RPMI7951 (cell line): Measurements from ENCODE around the gene PTPMT1. TPM values are rescaled to one million over a fixed set of nuclear protein-coding genes. Genes with fewer than 3 reads are reported as not detected.

Experiments used
- DNase-seq: peaks from one replicate; pipeline ENCODE4 v3.0.0-alpha.2; 2012; ENCODE audit warnings: low read depth
- total RNA-seq: library from RNA; depleted of rRNA; stranded (reverse); fragments of >200 nt; shearing (Covaris generic); gene quantifications from 2 replicates; pipeline ENCODE4 v1.2.3, GENCODE V29; 2014

Gene PTPMT1
- total RNA-seq, 1 experiment from 2014 or later = 86.9 TPM

DNA sequence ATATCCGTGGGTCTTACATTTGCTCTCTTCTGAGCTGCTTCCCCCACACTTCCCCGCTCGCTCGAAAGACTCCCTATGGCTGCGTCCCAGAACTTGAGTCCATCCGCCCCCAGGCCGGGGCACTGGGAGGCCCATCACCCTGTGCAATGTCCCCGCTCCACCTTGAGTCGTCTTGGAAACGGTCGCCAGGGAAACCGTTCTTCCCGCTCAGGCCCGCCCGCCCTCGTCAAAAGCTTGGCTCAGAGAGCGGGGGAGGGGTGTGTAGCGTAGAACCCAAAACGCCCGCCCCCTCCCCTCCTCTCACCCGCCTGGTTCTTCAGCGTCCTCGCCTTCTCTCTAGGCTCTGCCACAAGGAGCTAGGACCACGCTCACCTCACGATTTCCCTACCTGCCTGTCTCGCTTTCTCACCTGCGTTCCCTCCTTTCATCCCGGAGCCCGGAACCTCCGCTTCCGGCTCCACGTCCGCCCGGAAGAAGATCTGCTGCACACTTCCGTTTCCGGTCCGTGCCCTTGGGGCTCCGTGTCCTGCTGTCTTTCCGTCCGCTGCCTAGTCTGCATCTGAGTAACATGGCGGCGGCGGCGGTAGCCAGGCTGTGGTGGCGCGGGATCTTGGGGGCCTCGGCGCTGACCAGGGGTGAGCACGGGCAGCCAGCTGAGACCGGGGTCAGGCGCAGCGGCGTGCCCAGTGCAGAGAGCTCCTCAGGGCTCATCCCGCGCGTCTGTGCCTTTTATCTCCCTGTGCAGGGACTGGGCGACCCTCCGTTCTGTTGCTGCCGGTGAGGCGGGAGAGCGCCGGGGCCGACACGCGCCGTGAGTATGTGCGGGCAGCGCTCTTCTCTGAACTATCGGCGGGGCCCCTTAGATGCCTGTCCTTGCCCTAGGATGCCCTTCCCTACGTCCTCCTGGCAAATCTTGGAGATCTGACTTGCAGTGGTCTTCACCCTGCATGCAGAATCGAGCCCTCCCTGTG, 13.4 kb downstream of the PTPMT1 start, which contains the start of the genes KBTBD4 and NDUFS3:
Gene KBTBD4 (minus strand): TSS at position 447 of the 971 bp plus-strand sequence. CDS start 19 bp downstream, at position 428.
Gene NDUFS3 (plus strand): TSS at position 551 of the 971 bp plus-strand sequence. CDS start 18 bp downstream, at position 569.
- DNase-seq = peak; percentile 83

DNA sequence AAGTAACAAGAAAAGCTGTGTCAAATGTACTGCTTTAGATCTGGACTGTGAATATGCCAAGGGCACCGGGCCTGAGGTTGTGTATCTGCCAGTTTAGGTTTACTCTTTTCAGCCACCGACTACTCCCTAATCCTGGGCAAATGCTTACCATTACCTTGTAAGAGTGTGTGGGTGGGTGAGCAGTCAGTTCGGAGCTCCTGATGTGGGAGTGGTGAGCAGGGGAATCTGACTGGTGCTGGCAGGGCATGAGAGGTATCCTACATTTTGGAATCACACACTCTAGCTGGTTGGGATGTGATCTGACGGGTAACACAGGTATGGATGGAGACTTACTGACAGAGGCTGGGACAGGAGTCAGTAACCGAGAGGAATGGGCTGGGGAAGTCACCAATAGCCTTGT, 18.4 kb downstream of the PTPMT1 start:
- DNase-seq = no peak

DNA sequence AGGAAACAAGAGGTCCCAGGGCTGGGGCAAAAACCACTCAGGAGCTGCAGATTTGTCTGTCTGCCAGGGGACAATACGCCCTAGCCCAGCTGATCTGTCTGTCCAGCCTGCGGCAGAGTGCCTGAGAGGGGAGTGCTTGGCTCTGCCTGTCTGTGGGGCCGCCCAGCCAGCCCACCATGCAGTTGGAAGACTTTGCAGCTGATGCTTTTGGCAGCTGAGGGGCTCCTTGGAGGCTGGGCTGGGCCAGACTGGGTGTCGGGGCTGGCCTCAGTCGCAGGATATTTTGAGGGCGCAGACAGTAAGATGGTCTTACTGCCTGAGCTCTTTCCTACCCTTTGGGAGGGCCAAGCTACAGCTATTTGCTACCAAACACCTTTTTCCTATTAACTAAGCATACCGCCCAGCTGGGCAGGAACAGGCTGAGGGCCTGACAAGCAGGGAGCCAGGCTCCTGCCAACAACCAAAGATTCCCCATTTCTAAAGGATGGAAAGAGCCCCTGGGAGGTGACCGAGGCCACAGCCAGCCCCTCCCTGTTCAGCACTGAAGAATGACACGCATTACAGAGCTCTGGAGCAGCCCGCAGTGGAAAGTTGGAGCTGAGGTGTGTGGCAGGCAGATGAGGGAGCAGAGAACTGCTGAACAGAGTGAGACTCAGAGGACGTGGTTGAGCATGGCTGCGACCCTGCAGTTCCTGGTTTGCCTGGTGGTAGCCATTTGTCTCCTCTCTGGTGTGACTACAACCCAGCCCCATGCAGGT, 20.9 kb downstream of the PTPMT1 start, which contains the start of gene FAM180B:
Gene FAM180B (plus strand): TSS at position 581 of the 758 bp plus-strand sequence. CDS start 91 bp downstream, at position 672.
- DNase-seq = no peak

DNA sequence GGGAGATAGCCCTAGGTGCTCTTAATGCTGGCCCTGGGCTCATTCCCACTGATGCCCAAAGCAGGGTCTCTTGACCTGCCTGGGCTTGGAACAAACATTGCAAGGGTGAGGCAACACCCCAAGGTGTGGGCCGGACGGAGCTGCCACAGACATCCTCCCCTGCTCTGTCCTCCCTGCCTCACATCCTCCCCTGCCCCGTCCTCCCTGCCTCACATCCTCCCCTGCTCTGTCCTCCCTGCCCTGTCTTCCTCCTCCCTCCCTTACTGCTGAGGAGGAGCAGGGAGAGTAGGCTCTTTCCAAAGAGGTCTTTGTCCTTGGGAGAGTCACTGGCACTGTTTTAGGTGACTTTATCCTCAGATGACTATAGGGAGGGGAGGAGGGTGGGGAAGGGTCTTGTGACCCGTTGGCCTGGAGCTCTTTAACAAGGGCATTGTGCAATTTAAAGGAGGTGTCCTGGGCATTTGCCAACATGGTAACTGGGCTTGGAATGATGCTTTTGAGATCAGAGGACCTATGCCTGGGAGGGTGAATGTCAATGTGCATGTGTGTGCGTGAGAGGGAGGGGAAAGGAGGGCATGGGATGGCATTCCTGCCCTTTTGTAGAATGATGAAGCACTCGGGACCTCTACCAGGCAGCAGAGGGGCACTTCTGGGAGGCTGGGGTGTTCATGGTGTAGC, 21.8 kb downstream of the PTPMT1 start:
- DNase-seq = no peak

DNA sequence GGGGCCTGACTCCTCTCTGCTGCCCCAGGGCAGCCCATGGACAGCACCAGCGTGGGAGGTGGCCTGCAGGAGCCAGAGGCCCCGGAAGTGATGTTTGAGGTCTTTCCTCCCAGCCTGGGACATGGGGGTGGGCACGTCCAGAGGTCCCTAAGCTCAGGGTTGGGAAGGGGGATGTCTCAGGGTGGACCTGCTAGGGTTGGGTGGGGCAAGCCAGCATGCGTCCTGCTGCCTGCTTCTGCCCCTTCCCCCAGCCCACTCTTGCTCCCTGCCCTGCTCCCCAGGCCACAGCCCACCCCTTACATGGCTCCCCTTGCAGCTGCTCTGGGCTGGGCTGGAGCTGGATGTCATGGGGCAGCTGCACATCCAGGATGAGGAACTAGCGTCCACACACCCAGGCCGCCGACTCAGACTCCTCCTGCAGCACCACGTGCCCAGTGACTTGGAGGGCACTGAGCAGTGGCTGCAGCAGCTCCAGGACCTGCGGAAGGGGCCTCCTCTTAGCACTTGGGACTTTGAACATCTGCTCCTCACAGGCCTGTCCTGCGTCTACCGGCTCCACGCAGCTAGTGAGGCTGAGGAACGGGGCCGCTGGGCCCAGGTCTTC, 22.4 kb downstream of the PTPMT1 start:
- no peak for DNase-seq

DNA sequence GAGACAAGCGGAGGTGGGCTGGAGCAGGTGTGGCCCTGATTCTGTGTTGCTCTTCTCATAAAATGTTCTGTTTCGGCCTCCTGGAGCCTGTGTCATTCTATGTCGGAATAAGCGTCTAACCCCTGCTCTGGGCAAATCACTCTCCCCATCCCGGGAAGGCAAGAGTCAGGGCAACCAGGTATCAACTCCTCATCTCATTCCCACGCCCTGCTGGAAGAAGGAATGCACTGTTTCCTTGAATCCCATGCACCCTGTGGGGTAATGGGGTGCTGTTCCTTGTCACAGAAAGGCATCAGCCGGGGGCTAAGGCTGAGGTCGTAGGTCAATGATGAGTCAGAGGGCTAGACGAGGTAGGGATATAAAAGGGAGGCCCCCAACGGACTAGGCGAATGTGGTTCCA, 23.7 kb downstream of the PTPMT1 start:
- DNase-seq = no peak

DNA sequence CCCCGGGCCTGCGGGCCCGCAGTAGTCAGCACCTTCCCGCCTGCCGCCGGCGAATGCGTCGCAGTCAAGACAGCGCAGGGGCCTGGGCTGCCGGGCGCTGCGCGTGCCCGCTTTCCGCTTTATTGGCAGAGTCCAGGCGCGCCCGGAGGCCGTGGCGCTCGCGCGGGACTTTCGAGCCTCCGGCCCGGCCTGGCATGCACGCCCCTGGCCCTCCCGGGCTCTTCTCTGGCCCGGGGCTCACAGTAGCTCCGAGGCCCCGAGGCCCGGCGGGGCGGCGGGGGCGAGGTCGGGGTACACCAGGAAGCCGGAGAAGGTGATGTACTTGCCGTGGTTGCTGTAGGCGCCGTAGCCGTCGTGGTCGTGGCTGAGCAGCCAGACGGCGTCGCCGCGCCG, 24.2 kb downstream of the PTPMT1 start:
- no peak for DNase-seq

DNA sequence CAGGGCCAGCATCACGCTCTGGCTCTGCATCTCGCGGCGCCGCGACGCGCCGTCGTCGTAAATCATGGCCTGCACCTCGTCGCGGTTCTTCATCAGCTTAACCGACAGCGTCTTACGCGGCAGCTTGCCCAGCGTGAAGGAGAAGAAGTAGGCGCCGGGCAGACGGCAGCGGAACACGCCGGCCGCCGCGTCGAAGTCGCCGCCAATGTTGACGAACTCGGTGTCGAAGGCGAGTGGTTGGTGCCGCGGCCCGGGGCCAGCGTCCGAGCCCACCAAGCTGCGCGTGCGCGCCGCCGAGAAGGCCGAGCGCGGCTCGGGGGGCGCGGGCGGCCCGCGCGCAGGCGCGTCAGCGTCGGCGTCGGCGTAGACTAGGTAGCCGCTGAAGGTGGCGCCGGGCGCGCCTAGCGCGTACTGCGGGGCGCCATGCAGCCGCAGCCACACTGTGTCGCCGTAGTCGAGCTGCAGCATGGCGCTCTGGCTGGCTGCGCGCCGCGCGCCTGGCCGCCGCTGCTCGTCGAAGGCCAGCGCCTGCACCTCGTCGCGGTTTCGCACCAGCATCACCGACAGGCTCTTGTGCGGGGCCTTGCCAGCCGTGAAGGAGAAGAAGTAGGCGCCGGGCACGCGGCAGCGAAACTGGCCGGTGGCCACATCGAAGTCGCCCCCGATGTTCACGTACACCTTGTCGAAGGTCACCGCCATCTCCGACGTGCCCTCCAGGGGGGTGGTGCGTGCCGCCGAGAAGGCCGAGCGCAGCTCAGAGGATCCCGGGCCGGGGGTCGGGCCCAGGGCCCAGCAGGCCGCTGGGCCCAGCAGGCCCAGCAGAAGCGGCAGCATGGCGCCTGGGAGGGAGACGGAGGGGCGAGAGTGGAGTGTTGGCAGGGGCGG, 24.8 kb downstream of the PTPMT1 start:
- no peak for DNase-seq

DNA sequence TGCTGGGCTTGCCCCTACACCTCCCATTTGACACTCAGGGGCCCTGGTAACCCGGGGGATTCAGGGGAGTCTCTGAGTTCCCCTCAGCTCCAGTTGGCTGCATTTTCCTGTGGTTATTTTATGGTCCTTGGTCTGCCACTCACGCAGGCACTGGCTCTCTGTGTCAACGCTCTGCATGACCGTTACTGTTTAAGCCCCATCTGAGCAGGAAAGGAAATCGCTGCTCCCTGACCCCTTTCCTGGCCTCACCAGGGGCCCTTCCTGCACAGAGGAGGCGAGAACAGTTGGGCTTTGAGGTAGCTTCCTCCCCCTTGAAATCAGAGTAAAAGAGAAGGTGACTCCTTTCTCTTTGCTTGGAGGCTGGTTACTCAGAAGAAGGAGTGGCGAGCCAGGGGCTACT, 26.4 kb downstream of the PTPMT1 start:
- DNase-seq = no peak

DNA sequence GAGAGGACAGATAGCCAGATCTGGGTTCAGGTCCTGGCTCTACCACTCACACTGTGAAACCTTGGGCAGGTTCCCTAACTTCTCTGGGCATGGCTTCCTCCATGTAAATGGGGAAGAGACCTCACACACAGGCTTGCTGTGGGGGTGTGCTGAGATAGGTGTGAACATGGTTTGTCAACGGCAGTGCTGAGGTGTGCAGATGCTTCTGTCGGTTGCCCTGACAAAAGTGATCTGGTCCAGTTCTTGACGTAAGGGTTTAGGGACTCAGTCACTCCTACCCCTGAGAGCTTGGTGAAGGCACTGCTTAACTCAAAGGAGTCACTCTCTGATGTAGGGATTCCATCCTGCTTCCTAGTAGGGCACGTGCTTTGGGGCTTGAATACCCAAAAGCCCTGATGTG, 26.9 kb downstream of the PTPMT1 start:
- no peak for DNase-seq

DNA sequence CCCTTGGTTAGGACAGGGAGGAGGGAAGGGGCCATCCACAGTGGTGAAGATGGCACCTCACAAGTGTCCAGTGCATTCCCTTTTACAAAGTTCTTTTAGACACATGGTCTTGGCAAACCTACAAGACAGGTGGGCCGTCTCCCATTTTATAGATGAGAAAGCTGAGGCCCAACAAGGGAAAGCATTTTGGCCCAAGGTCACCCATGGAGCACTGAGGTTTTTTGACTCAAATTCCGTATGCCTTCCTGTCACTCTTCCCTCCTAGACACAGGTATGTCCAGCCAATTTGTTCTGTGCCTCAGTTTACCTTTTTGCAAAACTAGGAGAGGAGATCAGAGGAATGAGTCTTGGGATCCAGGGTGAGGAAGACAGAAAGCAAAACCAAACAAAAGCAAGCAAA, 27.6 kb downstream of the PTPMT1 start:
- DNase-seq = no peak

DNA sequence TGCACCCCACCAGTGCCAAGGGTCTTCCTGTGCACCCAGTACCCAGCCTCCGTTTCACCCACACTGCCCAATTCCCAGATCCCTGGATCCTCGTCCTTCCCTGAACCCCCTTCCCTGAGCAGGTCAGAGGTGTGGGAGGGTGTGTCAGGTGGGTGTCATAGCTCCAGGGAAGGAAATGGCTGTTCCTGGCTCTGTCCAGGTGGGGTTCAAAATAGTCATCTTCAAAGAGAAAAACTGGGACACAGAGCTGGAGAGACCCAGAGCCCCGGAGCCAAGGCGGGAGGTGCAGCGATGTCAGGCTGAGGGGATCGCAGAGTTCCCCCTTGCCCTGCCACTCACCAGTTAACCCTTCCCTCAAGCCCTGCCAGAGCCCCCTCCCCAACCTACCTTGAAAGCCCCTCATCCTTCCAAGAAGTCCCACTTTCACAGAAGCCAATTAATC, 28.1 kb downstream of the PTPMT1 start:
- no peak for DNase-seq

DNA sequence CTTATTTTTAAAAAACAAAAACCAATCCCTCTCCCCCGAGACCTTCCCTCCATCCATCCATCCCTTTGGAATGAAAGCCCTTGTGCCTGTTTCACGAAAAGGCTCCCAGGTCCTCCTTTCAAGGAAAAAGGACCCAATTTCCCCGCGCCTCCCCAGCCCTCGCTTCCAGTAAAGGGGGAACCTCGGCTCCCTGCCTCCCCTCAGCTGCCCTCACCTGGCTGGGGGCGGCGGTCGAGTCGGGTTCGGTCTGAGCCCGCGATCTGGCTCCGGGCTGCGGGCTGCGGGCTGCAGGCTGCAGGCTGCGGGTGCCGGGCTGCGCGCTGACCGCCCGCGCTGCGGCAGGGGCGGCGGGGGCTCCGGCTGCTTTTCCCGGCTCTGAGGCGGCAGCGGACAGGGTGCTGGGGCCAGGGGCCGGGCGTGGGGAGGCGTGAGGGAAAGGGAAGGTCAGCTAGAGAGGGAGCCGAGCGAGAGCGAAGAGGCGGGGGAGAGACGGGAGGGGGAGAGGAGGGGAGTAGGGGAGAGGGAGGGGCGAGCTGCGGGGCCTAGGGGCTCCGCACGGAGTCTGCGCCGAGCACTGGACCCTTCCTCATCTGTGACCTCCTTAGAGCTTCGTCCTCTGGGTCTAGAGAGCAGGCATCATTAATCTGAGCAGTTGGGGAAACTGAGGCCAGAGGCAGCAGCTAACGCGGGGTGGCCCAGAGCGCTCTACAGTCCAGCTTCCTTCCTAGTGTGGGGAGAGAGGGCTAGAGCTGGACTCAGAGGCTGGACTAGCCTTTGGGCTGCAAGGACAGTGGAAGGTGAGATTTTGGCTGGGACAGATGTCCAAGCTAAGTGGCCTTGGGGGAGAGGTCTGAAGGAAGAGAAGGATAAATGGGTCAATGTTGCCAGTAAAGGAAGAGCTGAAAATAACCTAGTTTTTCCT, 28.8 kb downstream of the PTPMT1 start, which contains the start of gene C1QTNF4:
Gene C1QTNF4 (minus strand): TSS at position 478 of the 922 bp plus-strand sequence. CDS start 3,601 bp downstream, outside the sequence.
- no peak for DNase-seq

DNA sequence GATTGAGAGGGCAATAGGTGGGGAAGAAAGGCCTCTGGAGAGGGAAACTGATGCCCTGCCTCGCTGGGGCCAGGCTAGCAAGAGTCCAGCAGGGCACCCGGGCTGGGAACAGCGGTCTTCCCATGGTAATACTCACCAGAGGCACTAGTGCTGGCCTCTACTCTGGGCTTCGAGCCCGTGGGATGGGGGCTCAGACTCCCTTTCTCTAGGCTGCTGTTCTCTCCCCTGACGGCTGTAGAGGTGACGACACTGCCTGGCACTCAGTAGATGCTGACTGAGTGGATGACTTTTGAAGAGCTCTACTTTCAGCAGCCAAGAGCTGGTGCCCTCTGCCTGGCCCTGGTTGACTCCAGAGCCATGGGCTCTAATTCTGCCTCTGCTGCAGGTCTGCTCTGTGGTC, 29.6 kb downstream of the PTPMT1 start:
- no peak for DNase-seq

DNA sequence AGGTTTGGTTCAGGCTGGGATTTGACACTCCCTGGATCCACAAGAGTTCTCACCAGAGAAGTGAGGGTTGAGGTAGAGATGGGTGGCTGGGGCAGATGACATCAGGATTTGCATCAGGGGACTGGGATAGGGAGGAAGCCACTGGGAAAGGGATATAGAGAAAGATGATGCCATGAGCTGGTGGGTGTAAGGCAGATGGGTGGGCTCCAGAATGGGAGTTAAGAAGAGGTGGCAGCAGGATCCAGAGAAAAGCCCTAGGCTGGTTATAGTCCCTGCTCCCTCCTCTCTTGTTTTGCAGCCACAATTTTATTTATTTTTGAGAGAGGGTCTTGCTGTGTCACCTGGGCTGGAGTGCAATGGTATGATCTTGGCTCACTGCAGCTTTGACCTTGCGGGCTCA, 30.6 kb downstream of the PTPMT1 start:
- DNase-seq = no peak

DNA sequence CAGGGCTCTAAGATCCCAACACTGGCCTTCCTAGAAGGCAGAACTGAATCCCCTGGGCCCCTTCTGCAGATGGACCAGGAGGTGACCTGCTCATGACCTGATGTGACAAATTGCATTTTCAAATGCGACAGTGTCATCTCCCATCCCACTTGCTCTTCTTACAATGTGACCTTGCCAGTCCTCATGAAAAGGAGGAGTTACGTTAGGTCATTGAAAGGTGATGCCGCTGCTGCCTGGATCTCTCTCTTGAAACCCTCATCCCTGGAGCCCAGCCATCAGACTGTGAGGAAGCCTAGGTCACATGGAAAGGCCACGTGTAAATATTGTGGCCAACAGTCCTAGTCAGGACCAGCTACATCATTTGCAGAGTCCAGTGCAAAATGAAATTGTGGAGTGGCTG, 34.5 kb downstream of the PTPMT1 start:
- no peak for DNase-seq

DNA sequence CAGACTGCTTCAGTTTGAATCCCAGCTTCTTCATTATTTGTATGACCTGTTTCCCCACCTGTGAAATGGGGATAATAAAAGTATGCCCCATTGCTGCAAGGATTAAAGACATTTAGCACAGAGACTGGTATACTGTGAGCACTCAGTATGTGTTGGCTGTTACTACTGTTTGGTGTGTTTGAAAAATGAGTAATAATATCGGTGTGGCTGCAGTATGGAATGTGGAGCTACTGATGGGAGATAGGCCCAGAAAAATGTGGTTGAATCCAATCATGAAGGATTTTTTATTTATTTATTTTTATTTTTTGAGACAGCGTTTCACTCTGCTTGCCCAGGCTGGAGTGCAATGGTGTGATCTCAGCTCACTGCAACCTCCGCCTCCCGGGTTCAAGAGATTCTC, 37.9 kb downstream of the PTPMT1 start:
- DNase-seq = no peak

DNA sequence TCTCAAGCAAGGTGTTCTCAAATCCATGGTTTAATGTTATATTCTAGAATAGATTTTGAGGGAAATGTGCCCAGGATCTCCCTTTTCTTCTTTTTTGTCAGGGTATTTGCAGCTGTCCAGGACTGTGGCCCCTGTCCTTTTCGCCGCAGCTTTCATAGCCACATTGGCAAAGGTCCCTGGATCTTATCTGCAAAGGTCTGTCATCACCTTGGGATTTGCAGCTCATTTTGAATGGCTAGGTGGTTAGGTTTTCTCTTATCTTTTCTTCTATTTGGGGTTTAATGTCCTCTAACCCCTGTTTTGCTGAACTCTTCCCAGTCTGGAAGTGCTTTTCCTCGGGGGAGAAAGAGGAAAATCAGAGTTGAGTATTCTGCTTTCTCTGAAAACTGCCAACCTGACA, 40.5 kb downstream of the PTPMT1 start:
- DNase-seq = no peak

DNA sequence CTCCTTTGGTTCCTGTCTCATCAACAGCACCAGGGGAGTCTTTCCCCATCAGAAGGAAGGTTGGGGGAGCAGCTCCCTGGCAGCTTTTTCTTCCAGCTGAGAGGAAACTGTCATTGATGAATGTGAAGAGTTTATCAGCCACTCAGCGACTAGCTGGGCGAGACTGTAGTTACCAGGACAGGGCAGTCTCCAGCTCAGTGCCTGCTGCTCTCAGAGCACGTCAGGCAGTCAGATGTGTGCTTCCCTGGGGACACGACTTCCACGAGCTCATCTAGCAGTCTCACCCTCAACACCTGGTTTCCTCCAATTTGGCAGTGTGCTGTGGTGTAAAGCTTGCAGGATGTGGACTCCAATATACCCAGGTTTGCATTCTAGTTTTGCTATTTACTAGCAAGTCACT, 41.3 kb downstream of the PTPMT1 start:
- no peak for DNase-seq
